ENCODE results near the gene LGALS1. TPM values are rescaled to one million over a fixed set of nuclear protein-coding genes. Genes with fewer than 3 reads are reported as not detected.

LGALS1 gene
- total RNA-seq, 3 donors from 2014 or later = 621 to 2,412 (median 641) TPM

DNA sequence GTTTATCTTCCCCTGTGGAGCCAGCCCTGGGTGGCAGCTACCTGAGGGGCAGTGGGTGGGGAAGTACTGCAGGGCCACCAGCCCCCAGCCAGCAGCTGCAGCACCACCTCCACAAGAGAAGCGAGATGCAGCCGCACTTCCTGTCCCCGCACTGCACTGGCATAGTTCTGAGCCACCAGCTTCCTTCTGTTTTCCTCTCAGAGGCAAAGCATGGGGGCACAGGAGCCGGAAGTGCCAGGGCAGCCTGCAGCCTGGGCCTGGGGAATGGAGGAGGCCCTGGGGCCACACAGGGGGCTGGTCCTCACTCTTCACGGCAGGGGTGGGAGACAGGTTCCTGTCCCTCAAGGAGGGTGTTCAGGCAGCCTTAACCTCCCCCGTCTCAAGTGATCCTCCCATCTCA is 47.9 kb upstream of the LGALS1 start:
- H3K27me3 ChIP-seq = no peaks in the 10 kb centered on the region
- TF ChIP-seq CTCF (IDR thresholded peaks at IDR 0.05) = no peak
- no peak for TF ChIP-seq POLR2A (IDR thresholded peaks at IDR 0.05)
- no peak for TF ChIP-seq POLR2AphosphoS5 (IDR thresholded peaks at IDR 0.05)
- no peaks in the 10 kb centered on the region for H3K36me3 ChIP-seq
- H3K27ac ChIP-seq = peak overlapping the region; percentile 84 to 92
- intact Hi-C loops (cut with DNase I; ENCODE audit: low total_unique reads) = no loop called here
- no peak for DNase-seq (ENCODE audit: low spot score in 2 of 2)
- no peak overlapping the region for H3K4me3 ChIP-seq
- H3K4me1 ChIP-seq = peaks cover 17 to 29% of the 10 kb centered on the region in 2 donors
- no peaks in the 10 kb centered on the region for H3K9me3 ChIP-seq

DNA sequence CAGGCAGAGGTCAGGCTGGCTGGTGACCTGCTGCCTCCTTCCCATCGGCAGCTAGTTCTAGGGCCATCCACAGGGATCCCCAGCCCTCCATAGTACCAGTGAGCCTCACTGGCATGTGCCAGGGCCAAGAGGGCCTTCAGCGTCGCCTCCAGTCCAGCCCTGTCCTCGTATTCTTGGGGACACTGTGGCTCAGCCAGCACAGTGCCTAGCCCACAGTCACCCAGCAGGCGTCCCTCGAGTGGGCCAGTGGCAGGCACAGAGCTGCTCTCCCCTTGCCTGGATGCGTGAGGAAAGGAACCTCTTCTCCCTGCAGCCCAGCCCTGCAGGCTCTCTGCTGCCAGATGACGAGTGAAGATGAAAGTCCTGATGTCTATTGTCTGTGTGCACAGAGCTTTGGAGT is 46.6 kb upstream of the LGALS1 start:
- no peaks in the 10 kb centered on the region for H3K27me3 ChIP-seq
- intact Hi-C loops (cut with DNase I; ENCODE audit: low total_unique reads) = no loop called here

GRCh38 chr22:37629928-37630327 is 45.5 kb upstream of the LGALS1 start:
- H3K27ac ChIP-seq = no peak overlapping the region
- no peak for DNase-seq (ENCODE audit: low spot score in 2 of 2)
- H3K36me3 ChIP-seq = no peaks in the 10 kb centered on the region
- H3K9me3 ChIP-seq = no peaks in the 10 kb centered on the region
- H3K27me3 ChIP-seq = no peaks in the 10 kb centered on the region
- peaks cover 28 to 31% of the 10 kb centered on the region in 2 donors for H3K4me1 ChIP-seq
- TF ChIP-seq CTCF (IDR thresholded peaks at IDR 0.05) (no peak), POLR2A (IDR thresholded peaks at IDR 0.05) (no peak), POLR2AphosphoS5 (IDR thresholded peaks at IDR 0.05) (no peak)
- intact Hi-C loops (cut with DNase I; ENCODE audit: low total_unique reads) = no loop called here
- no peak overlapping the region for H3K4me3 ChIP-seq

More for the DNA sequence above, 46.6 kb upstream of the LGALS1 start:
- TF ChIP-seq POLR2A (IDR thresholded peaks at IDR 0.05) (no peak), POLR2AphosphoS5 (IDR thresholded peaks at IDR 0.05) (no peak), CTCF (IDR thresholded peaks at IDR 0.05) (no peak)
- H3K4me1 ChIP-seq = peaks cover 24 to 31% of the 10 kb centered on the region in 2 donors
- H3K27ac ChIP-seq = no peak overlapping the region
- H3K4me3 ChIP-seq = no peak overlapping the region
- H3K9me3 ChIP-seq = no peaks in the 10 kb centered on the region
- H3K36me3 ChIP-seq = no peaks in the 10 kb centered on the region
- no peak for DNase-seq (ENCODE audit: low spot score in 2 of 2)

GRCh38 chr22:37630839-37631435 is 44.5 kb upstream of the LGALS1 start:
- intact Hi-C loops (cut with DNase I; ENCODE audit: low total_unique reads) = no loop called here
- no peak for DNase-seq (ENCODE audit: low spot score in 2 of 2)
- Histone ChIP-seq H3K4me1 (peaks cover 24 to 31% of the 10 kb centered on the region in 2 donors), H3K4me3 (no peak overlapping the region), H3K27me3 (no peaks in the 10 kb centered on the region), H3K27ac (peak overlapping the region in 1 of 2 donors; percentile 90), H3K9me3 (no peaks in the 10 kb centered on the region), H3K36me3 (no peaks in the 10 kb centered on the region)
- TF ChIP-seq CTCF (IDR thresholded peaks at IDR 0.05) (no peak), POLR2A (IDR thresholded peaks at IDR 0.05) (no peak), POLR2AphosphoS5 (IDR thresholded peaks at IDR 0.05) (no peak)

- DNase-seq (ENCODE audit: low spot score in 2 of 2) = no peak
- H3K4me3 ChIP-seq = peak overlapping the region in 1 of 3 donors; percentile 25
- no peaks in the 10 kb centered on the region for H3K9me3 ChIP-seq
- TF ChIP-seq POLR2AphosphoS5 (IDR thresholded peaks at IDR 0.05) (no peak), CTCF (IDR thresholded peaks at IDR 0.05) (no peak), POLR2A (IDR thresholded peaks at IDR 0.05) (no peak)
- intact Hi-C loops (cut with DNase I; ENCODE audit: low total_unique reads) = no loop called here
- peak overlapping the region in 1 of 2 donors; percentile 90 for H3K27ac ChIP-seq
- H3K4me1 ChIP-seq = peaks cover 17 to 24% of the 10 kb centered on the region in 2 donors
- no peaks in the 10 kb centered on the region for H3K27me3 ChIP-seq
- no peaks in the 10 kb centered on the region for H3K36me3 ChIP-seq
Observed at GRCh38 chr22:37631448-37632173, 43.8 kb upstream of the LGALS1 start.

Data from breast epithelium (tissue), 4 donors.